Measurements from ENCODE around the gene ATP2C2. TPM values are rescaled to one million over a fixed set of nuclear protein-coding genes. Genes with fewer than 3 reads are reported as not detected.
"Not testable (repeated sequence)": the region's sequence is repeated elsewhere in the genome, so short reads cannot be mapped to it uniquely, and the experiment has no call there.

ATP2C2 gene
- total RNA-seq, 1 donor from 2014 or later = not detected

DNA sequence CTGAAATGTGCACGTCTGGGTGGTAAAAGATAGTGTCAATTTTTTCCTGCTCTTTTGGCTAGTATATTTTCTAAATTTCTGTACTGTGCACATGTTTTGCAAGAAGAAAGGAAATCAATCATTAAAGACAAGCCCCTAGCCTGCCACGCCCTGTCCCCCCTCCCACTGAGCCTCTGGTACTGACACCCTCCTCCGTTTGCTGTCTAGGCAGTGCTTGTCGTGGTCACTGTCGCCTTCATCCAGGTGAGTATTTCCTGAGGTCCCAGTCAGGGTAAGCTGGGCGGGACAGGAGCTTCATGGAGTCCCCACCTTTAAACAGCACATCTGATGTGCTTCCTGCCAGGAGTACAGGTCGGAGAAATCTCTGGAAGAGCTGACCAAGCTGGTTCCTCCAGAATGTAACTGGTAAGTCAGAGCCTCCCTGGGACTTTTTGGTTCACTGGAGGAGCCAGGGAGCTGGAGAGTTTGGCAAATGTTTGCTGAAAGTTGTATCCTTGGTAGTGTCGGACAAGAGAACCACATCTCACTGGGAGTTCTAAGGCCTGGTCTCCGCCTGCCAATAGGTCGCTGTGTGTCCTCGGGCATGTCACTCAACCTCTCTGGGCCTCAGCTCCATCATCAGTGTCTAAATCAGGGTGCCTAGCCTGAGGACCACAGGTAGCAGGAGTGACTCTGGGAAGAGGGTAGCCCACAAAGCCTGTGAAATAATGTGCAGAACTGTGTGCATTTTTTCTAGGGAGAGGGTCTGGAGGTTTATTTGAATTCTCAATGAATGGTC, 42.2 kb downstream of the ATP2C2 start:
- no peak for DNase-seq (ENCODE audit: missing footprints)
- no peak for ATAC-seq
- intact Hi-C loops (cut with DNase I) = no loop called here

DNA sequence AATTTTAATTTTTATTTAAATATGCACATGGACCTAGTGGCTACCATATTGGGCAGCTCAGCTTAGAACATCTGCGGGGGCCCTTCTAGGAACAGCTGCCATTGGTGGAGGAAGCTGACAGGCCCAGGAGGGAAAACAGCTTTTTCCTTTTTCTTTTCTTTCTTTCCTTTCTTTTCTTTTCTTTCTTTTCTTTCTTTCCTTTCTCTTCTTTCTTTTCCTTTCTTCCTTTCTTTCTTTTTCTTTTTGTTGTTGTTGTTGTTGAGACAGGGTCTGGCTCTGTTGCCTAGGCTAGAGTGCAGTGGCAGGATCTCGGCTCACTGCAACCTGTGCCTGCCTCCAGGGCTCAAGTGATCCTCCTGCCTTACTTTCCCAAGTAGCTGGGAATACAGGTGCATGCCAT, 43.4 kb downstream of the ATP2C2 start:
- intact Hi-C loops (cut with DNase I) = no loop called here
- DNase-seq (ENCODE audit: missing footprints) (no peak), ATAC-seq (no peak)

DNA sequence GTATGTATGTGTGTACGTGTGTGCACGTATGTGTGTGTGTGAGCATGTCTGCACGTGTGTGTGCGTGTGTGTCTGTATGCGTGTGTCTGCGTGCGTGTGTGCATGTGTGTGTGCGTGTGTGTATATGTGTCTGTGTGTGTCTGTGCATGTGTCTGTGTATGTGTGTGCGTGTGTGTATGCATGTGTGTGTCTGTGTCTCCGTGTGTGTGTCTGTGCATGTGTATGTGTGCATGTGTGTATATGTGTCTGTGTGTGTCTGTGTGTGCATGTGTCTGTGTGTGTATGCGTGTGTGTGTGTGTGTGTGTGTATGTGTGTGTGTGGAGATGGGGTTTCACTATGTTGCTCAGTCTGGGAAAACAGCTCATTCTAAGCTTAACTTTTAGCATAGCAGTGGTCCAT, 43.9 kb downstream of the ATP2C2 start:
- ATAC-seq (no peak), DNase-seq (ENCODE audit: missing footprints) (no peak)
- intact Hi-C loops (cut with DNase I) = no loop called here

DNA sequence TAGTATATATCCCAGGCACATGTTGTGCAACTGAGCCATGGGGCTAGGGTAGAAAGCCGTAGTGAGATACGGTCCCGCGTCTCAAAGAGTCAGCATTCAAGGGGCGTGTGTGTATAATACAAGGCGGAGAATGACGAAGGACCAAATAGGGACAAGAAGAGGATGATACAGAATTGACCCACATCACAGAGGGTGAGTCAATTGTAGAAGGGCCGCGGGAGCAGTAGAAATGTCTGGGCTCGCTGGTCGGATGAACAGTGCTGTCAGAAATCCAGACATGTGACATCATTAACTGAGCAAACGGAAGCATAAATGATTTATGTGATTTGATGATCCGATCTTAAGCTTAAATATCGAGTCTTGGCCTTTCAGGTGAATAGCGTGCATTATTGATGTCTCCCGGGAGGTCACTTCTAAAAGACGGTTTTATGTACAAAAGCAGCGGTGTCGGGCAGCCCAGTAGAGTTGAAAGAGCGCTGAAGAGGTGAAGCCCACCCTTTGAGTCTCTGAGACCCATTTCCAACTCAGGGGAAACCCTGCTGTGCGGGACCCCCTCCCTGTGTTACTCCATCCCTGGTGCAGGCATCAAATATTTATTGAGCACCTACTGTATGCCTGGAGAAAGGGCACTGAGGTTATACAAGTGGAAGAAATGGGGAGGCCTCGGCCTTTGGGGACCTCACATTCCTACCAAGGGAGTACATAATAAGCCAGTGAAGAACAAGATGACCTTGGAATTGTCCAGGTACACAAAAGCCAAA, 45.1 kb downstream of the ATP2C2 start:
- ATAC-seq = no peak
- intact Hi-C loops (cut with DNase I) = no loop called here

DNA sequence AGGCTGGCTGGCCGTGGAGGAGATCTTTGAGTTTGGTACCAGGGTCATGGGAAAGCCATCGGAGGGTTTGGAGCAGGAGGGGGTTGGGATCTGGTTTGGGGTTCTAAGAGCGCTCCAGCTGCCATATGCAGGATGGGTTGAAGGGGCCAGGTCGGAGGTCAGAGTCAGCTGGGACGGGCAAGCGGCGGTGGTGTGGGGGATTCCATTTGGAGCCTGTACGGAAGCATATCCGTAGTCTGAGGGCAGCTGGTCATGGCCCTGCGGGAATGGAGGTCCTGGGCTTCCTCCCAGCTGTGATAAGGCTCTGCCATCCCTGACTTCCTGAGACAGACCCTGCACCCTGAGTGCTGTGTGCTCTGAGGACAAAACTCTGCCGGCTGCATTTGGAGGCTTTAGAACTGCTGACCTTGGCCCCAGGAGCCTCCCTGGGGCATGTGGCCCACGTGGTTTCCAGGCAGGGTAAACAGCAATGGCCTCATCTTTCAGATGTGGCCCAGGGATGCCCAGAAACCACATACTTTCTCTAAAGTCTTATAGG, 46.5 kb downstream of the ATP2C2 start:
- intact Hi-C loops (cut with DNase I) = no loop called here
- ATAC-seq = peak; percentile 52
- no peak for DNase-seq (ENCODE audit: missing footprints)

More for the DNA sequence above, 45.1 kb downstream of the ATP2C2 start:
- no peak for DNase-seq (ENCODE audit: missing footprints)

DNA sequence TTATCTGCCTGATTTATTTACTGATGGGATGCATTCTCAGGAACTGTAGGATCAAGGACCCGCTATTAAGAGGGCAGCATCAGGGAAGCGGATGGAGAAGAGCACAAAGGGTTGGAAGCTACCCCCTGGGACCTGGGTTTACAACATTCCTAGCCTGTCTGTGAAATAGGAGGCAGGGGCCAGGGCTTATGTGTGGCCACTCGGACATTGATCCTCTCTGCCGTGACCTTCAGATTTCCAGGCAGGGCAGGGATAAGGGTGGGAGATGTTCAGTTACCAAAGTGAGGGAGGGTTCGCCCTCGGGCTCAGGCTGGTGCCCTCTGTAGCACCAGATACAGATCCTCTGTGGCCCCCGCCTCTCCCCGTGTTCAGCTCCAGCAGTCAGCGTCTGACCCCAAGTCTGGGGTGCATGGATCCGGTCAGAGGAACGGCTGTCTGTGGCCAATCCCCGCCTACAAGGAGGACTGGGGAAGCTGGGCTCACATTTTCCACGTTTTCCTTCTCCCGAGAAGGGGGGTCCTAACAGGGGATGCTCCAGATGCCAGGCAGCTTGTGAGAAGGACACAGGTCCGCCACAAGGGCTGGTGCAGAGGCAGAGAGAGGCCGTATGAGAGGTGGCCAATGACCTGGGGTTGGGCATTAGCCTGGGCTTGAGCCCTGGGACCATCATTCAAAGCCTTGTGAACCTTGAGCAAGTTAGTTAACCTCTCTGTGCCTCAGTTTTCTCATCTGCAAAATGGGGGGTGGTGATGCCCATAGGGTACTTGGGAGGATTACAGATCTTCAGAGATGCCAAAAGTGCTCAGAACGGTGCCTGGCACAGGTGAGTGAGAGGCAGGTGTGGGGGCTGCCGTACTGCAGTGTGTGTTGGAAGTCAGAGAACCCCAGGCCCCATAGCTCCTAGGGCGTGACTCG, 48.3 kb downstream of the ATP2C2 start:
- intact Hi-C loops (cut with DNase I) = no loop called here
- DNase-seq (ENCODE audit: missing footprints) (no peak), ATAC-seq (no peak)

DNA sequence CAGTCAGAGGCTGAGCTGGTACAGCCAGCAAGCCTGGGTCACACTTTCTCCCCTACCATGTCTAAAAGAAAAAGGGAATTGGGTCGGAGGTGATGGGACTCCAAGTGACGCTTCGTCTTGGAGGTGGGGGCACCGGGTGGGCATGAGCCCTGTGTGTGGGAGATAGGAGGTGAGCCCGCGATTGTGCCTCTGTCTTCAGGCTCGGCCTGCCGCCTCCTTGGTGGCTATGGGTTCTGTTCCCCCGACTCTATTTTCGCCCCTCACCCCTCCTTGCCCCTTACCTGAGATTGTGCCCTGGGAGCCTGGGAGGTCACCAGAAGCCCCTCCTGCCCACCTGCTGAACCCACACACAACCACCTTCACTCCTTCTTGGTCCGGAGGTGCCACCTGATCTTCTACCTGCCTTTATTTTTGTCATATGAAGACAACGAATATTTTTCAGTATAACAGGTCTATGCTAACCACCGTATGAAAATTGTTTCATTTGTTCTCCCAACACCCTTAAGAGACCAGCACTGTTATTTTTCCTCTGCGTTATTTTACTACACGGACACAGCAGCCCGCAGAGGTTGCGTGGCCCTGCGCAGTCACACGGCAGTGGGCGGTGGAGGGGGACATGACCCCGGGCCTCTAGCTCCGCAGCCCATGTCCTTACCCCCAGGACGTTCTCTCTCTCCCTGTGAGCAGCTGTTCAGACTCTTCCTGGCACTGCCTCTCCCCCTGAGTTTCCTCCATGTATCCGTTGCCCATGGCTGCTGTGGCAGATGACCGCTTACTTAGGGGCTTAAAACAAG, 49.9 kb downstream of the ATP2C2 start:
- ATAC-seq = no peak
- intact Hi-C loops (cut with DNase I) = no loop called here
- DNase-seq (ENCODE audit: missing footprints) = no peak

DNA sequence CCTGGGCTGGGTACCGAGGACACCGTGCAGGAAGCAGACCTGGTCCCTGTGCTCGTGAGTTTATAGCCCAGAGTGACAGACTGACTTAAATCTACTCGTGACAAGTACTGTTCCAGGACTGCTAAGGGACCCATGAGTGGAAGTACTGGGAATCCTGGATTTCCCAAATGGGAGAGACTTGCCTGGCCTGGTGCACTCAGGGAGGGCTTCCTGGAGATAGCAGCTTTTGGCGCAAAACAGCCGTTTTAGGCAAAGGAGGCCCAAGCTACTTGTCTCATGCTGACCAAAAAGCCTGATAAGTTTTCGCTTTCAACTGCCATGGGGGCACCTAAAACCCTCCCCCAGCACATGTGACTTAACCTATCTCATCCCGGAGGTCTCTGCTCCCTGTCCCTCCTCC, 51.4 kb downstream of the ATP2C2 start:
- ATAC-seq (no peak), DNase-seq (ENCODE audit: missing footprints) (no peak)
- intact Hi-C loops (cut with DNase I) = no loop called here

DNA sequence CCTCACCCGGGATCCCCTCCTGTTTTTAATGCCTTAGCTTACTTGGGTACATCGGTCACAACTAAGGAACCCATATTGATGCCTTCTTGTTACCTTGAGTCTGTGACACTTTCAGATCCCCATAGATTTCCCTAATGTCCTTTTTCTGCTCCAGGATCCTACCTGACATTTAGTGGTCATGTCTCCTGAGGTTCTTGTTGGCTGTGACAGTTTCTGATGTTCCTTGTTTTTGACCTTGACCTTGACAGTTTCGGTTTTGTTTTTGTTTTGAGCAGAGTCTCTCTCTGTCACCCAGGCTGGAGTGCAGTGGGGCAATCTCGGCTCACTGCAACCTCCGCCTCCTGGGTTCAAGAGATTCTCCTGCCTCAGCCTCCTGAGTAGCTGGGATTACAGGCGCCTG, 52.2 kb downstream of the ATP2C2 start:
- ATAC-seq; intact Hi-C loops (cut with DNase I); DNase-seq (ENCODE audit: missing footprints): not testable (repeated sequence)

DNA sequence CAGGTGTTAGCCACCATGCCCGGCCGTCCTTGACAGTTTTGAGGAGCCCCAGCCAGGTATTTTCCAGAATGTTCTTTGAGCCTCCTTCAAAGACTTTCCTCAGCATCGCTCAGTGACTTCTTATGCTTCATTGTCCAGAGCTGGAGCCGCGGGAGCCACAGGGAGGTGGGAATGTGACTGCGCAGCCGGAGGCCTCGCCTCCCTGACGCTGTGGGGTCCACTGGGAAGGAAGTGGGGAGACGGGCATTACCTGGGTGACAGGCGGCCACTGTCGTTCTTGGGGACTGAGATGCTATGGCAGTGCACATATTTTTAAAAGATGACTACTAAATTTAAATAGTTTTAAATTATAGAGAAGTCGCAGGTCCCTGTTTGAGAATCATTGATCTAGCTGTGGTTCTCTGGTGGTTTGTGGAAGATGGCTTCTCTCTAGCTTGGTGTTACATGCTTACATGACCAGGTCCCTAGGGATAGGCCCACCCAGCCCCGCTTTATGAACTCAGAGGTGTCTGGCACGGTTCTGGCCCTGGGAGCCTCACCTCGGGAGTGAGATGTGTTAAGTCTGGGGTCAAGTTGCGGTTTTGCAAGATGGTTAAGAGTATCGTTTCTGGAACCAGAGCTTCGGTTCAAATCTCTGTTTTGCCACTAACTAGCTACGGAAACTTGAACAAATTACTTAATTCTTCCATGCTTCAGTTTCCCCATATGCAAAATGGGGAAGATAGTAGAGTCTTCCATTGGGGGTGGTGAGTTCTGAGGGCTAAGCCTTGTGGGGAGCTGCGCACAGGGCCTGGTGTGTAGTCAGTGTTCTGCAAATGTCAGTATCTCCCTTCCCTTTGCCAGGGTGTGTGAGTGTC, 53.0 kb downstream of the ATP2C2 start:
- DNase-seq (ENCODE audit: missing footprints) (no peak), ATAC-seq (no peak)
- intact Hi-C loops (cut with DNase I) = no loop called here

DNA sequence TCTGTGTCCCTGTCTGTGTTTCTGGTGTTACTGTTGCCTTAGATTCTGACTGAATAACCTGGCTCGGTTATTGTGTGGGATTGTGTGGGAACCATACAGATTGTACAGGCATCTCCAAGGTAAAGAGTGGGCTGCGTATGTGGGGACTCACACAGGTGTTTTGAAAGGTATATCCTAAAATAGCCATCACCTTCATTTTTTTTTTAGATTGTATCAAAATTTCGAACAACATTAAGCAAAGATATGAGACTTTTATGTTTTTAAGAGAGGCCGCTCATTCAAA, 53.5 kb downstream of the ATP2C2 start:
- intact Hi-C loops (cut with DNase I) = no loop called here
- no peak for DNase-seq (ENCODE audit: missing footprints)
- ATAC-seq = no peak

DNA sequence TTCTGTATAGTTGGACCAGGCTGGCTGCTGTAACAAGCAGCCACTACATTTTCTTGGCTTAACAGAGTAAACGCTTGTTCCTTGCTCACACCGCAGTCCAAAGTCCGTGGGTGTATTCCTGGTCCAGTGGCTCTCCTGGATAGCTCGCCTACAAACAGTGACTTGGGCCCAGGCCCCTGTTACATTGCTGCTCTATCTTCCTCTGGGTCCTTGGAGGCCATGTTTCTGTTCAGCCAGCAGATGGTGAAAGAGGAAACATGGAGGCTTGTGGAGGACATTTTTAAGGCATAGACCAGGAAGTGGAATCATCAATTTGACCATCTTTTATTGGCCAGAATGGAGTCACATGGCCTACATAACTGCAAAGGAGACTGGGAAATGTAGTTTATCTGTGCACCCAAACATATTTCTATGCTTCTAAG, 55.1 kb downstream of the ATP2C2 start:
- intact Hi-C loops (cut with DNase I) = no loop called here
- ATAC-seq (no peak), DNase-seq (ENCODE audit: missing footprints) (no peak)

DNA sequence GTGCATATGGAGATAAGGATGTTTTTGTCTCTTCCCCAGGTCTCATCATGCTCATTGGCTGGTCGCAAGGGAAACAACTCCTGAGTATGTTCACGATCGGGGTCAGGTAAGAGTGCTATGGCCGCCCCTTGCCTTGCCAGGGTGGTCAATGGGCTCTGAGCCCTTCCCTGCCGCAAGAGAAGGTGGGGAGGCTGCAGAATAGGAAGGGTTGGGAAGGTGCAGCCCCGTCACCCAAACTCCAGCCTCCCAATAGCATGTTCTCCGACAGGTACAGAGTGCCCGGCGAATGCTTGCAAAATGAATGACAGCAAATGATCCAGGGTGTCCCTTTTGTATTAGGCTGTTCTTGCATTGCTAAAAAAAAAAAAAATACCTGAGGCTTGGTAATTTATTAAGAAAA, 57.4 kb downstream of the ATP2C2 start:
- intact Hi-C loops (cut with DNase I) = no loop called here
- ATAC-seq (no peak), DNase-seq (ENCODE audit: missing footprints) (no peak)

DNA sequence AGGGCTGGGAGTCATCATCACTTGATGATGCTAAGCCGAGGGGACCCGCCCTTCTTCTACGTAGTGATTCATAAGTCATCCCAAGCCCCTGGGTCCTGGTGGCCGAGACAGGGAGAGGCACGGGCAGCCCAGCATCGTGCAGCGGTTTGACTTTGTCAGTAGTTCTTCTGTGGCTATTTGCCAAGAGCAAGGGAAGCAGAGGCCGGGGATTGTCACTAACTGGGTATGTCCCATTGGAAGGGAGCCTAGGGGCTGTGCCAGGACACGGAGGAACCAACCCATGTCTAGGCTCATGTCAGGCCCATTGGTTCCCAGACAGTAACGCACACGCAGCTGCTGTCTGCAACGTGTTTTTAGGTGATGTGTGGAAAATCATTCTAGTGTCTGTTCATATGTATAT, 58.5 kb downstream of the ATP2C2 start:
- no peak for DNase-seq (ENCODE audit: missing footprints)
- no peak for ATAC-seq
- intact Hi-C loops (cut with DNase I) = no loop called here

DNA sequence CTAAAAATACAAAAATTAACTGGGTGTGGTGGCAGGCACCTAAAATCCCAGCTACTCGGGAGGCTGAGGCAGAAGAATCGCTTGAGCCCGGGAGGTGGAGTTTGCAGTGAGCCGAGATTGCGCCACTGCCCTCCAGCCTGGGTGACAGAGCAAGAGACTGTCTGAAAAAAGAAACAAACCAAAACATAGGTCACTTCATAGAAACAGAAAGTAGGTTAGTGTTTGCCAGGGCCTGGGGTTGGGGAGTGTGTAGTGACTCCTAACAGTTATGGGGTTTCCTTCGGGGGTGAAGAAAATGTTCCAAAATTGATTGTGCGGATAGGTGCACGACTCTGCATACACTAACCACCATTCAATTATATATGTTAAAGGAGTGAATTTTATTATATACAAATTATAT, 59.2 kb downstream of the ATP2C2 start:
- intact Hi-C loops (cut with DNase I) = no loop called here
- ATAC-seq (no peak), DNase-seq (ENCODE audit: missing footprints) (no peak)

DNA sequence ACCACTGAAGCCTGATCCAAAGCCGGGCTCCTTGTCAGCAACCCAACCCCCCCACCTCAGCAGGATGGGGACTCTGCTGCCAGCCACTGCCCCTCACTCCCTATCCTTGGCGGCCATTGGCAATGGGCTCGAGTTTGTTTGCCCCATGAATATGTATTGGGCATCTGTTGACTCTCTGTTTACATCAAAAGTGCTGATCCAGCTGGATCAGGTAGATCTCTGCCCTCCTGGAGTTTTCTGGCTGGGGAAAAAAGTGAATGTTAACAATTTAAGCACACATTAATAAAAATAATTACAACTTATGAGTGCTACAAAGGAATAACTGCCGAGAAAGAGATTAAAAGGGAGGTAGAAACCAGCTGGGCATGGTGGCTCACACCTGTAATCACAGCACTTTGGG, 62.5 kb downstream of the ATP2C2 start:
- intact Hi-C loops (cut with DNase I) = no loop called here
- DNase-seq (ENCODE audit: missing footprints) (no peak), ATAC-seq (no peak)

DNA sequence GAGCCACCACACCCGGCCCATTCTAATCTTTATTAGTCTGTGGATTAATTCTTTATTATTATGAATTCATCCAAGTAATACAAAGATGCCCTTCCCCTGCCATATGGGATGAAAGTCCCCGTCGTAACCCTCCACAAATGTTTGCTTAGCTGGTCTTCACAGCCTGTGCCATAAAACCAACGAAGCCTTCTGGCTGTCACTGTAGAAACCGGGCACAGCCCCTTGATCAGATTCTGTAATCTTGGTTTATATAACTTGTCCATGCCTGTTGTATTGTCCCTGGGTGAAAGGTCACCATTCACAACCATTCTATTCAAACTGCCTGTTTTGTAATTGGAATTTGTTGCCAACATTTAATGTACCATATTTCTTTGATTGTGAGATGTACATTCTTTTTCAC, 66.5 kb downstream of the ATP2C2 start:
- no peak for DNase-seq (ENCODE audit: missing footprints)
- ATAC-seq = no peak
- intact Hi-C loops (cut with DNase I) = no loop called here

DNA sequence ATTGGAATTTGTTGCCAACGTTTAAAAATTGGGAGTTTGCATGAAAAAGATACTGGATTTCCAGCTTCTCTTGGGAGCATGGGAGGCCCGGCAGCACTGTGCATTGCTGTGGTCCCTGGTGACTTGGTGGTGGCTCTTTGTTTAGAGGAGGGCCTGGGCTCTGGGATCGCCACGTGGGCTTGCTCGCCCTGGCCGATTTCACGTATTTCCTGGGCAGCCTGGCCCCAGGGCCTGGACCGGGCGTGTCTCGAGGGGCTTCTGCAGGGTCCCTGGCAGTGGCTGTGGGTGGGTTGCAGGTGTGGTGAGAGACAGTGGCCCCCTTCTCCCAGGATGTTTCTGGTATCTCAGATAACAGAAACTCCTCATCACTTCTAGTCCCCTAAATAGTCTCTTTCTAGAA, 67.9 kb downstream of the ATP2C2 start:
- no peak for DNase-seq (ENCODE audit: missing footprints)
- no peak for ATAC-seq
- intact Hi-C loops (cut with DNase I) = no loop called here

Data from Right ventricle myocardium inferior (tissue), 1 donor.